GM19452 (cell line): ENCODE measurements around the gene SELENOS.

Experiments
- ATAC-seq: cut with Tn5 transposase; IDR thresholded peaks from one replicate; pipeline ENCODE4 v1.9.1; 2021; ENCODE audit not compliant: unreplicated experiment

Gene SELENOS

GRCh38 chr15:101277943-101278564 is 769 bp upstream of the SELENOS start:
- no peak for ATAC-seq

- peak; percentile 41 for ATAC-seq
Measured at GRCh38 chr15:101276501-101277037, 716 bp downstream of the SELENOS start.

GRCh38 chr15:101275018-101275417 is 2.3 kb downstream of the SELENOS start:
- no peak for ATAC-seq

- ATAC-seq = no peak
Measured at GRCh38 chr15:101273534-101273933, 3.8 kb downstream of the SELENOS start.

- ATAC-seq = no peak
Measured at GRCh38 chr15:101272584-101272983, 4.7 kb downstream of the SELENOS start.

DNA sequence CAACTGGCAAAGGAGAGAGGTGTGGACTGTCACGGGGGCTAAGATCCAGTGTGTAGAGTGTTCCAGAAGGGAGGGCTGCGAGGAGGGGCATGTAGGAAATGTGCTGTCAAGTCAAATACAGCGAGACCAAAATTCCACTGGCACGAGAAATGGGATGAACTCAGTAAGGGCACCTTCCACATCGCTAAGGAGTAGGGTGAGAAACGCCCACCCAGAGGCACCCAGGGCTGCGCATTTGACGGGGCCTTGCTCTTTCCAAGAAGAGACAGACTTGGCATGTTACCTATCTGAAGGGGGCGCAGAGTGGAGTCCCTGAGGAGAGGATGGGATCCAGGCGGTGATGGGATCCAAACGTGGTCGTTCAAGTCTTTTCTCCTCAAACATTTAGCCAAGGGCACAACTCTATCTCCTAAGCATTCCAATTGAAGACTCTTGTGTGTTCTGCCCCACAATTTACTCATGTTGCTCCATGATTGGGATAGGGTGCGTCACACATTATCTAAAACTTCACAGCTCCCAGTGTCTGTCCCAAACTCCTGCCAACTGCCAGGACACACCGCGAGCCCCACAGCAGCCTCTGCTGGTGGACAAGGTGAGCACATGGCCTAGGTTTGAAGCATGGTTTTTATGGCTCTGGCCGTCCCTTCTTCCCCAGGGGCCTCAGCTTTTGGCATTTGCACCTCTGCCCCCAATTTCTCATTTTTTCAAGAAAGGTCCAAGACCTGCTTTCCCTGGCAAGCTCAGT is 7.6 kb downstream of the SELENOS start:
- ATAC-seq = no peak

- no peak for ATAC-seq
Measured at GRCh38 chr15:101267320-101268104, 9.8 kb downstream of the SELENOS start.

GRCh38 chr15:101266787-101267186 is 10.5 kb downstream of the SELENOS start:
- ATAC-seq = no peak

DNA sequence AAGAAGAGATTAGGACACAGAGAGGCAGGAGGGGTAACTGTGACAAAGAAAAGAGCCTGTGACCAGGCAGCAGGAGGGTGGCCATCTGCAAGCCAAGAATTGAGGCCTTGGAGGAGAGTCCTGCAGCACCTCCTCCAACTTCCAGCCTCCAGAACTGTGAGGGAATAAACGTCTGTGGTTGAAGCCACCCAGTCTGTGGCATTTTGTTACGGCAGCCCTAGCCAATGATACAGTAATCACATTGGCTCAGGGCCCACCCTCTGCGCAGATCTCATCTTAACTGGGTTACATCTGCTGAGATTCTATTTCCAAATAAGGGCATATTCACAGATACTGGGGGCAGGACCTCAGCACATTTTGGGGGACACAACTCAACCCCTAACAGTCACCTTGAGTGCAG is 11.3 kb downstream of the SELENOS start:
- no peak for ATAC-seq

DNA sequence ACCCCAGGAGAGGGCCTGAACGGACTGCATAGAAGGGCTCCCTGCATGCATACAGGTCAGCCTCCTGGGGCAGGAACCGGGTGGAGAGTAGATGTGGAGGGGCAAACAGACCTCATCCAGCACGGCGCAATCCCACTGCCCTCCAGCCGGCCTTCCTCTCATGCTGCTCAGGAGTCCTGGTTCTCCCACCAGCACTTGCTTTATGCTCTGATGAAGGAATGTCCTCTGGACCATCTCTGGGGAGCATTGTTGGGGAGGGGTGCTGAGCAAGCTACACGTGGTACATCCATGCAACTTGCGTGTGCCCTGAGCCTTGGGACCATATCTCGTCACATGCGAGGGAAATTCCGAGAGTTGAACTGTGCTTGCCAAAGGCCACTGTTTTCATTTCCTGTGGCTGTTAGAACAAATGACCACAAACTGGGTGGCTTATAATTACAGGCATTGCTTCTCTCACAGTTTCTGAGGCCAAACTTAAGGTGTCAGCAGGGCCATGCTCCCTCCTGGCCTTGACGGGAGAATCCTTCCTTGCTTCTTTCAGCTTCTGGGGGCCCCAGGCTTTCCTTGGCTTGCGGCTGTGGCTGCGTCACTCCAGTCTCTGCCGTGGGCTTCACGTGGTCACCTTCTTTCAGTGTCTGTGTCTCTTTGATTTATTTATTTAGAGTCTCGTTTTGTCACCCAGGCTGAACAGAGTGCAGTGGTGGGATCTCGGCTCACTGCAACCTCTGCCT is 12.2 kb downstream of the SELENOS start:
- ATAC-seq = no peak

DNA sequence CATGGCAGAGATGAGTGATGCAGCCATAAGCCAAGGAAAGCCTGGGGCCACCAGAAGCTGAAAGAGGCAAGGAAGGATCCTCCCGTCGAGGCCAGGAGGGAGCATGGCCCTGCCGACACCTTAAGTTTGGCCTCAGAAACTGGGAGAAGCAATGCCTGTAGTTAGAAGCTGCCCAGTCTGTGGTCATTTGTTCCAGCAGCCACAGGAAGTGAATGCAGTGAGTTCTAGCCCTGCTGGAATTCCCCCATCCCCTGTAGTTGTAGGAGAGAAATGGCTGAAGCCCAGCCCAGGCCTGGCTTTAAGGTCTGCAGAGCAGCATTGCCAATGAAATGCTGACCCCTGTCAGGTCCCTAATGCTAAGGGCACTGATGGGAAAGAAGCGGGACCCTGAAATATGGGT is 13.3 kb downstream of the SELENOS start:
- no peak for ATAC-seq

- ATAC-seq = no peak
Measured at GRCh38 chr15:101262551-101262950, 14.7 kb downstream of the SELENOS start.

DNA sequence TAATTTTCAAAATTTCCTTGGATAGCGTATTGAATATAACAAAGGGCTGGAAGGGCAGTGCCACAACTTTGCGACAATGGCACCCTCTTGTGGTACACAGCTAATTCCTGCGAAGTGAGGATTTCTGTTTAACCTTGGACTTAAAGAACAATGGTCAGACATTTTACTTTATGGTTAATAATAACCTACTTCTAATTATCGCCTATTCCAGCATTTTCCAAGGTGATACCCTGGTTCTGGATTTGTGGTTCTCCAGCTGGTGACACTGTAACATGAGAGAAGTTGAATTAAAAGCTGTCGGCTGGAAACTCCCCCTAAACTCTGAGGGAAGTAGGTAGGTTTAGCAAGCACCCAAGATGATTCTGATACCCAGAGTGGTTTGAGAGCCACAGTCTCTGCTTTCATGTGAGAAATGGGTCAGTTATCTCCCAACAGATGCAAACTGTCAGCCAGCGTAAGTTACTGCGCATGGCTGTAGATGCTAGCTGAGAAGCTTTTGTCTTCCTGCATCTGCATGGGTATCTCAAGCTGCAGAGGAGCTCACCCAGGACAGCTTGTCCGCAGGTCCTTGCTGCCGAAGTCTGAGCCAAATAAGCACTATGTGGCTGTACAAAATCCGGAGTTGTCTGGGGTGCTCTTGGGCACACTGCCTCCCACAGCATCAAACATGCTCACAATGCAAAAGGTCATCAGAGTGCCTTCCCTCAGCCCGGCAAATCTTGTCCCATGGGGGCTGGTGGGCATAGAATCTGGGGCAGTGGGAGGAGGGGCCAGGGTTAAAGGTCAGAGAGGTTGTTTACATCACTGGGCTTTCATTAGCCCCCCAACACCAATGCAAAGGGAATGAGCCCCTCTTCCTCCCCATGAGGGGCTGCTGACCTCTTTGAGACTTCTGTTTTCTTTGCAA is 18.8 kb downstream of the SELENOS start:
- ATAC-seq = no peak

- no peak for ATAC-seq
Measured at GRCh38 chr15:101256757-101257156, 20.5 kb downstream of the SELENOS start.

DNA sequence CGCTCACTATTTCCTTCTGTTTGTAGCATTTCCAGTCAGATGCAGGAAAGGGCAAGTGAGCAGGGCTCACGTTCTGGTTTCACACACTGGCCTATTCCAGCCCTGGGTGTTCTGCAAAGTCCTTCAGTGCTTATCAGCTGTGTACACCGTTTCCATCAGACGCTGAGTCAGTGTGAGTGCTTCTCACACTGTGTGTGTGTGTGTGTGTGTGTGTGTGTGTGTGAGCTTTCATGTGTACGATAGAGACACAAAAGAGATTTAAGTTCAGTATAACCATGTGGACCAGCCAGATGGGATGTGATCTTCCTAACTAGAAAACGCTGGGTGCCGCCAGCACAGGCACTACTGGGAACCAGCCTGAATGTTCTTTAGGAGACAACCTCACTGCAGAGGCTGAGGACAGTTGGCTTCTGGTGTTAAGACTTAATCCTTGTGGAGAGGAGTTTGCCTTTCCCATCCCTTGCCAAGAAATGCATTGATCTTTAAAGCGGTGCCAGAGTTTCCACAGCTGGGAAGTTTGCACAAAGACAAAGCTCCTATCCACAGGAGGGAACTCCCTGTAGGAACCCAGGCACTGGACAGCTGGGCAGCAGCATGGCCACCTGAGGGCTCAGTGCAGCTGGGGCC is 21.6 kb downstream of the SELENOS start:
- no peak for ATAC-seq

GRCh38 chr15:101255051-101255395 is 22.3 kb downstream of the SELENOS start:
- ATAC-seq = no peak

- ATAC-seq = no peak
Measured at GRCh38 chr15:101254157-101255050, 22.9 kb downstream of the SELENOS start.

DNA sequence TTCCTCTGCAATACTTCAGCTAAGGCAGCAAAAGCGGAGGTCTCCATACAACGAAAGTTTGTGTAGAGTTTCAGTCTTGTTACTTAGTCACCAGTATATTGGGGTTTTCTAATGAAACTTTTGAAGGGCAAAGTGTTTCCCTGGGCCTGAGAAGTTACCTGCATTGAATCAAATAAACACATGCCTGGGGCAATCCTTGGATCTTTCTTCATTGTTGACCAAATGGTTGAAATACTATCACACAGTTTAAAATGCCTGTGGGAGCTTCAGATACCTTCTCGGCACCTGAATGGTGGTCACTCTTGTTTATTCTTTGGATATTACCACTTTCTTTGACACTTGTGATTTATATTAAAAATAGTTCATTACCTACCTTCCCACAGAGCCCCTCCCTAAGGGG is 24.4 kb downstream of the SELENOS start:
- no peak for ATAC-seq
